ENCODE measurements around the gene KIF1C. TPM values are rescaled to one million over a fixed set of nuclear protein-coding genes. Genes with fewer than 3 reads are reported as not detected.

The KIF1C gene
- total and polyA plus RNA-seq, 8 donors, result 33.4 to 334 (median 87.3) TPM

GRCh38 chr17:4967539-4968485, 29.9 kb upstream of the KIF1C start, which contains the start of gene SPAG7:
SPAG7 (minus strand) TSS chr17:4967817; CDS start chr17:4967804, 13 bp downstream.
- Histone ChIP-seq H3K4me1 (peaks cover 28 to 47% (median 39%) of the 10 kb centered on the region in 4 donors), H3K27ac (peak within 1 kb of the TSS; percentile 93 to 97 (median 94)), H3K27me3 (no peaks in the 10 kb centered on the region), H3K4me3 (peak within 1 kb of the TSS; percentile 64 to 74 (median 66)), H3K9me3 (no peaks in the 10 kb centered on the region), H3K36me3 (peaks cover 19 to 40% (median 38%) of the 10 kb centered on the region in 4 donors)
- 0 to 1% (median 0%) methylated on average over 42 to 66 of the region's 66 CpGs for WGBS, 5 donors
- intact Hi-C loops (cut with DNase I; ENCODE audit: low total_unique reads), result no loop called here
- TF ChIP-seq POLR2A (IDR thresholded peaks at IDR 0.05) (peak in 1 of 4 donors; percentile 43), CTCF (IDR thresholded peaks at IDR 0.05) (no peak), EP300 (IDR thresholded peaks at IDR 0.05) (peak; percentile 9), POLR2AphosphoS5 (IDR thresholded peaks at IDR 0.05) (peak; percentile 90 to 95 (median 93))
- peak; percentile 96 to 99 for DNase-seq

GRCh38 chr17:4968486-4969046, 29.2 kb upstream of the KIF1C start:
- intact Hi-C loops (cut with DNase I; ENCODE audit: low total_unique reads), result no loop called here
- Histone ChIP-seq H3K27ac (peak overlapping the region; percentile 93 to 97 (median 94)), H3K4me1 (peaks cover 28 to 55% (median 39%) of the 10 kb centered on the region in 4 donors), H3K36me3 (peaks cover 25 to 47% (median 45%) of the 10 kb centered on the region in 4 donors), H3K9me3 (no peaks in the 10 kb centered on the region), H3K4me3 (peak overlapping the region; percentile 64 to 74 (median 66)), H3K27me3 (no peaks in the 10 kb centered on the region)
- no peak for TF ChIP-seq POLR2AphosphoS5 (IDR thresholded peaks at IDR 0.05)
- TF ChIP-seq EP300 (IDR thresholded peaks at IDR 0.05), result no peak
- TF ChIP-seq POLR2A (IDR thresholded peaks at IDR 0.05), result no peak
- no peak for TF ChIP-seq CTCF (IDR thresholded peaks at IDR 0.05)
- 21 to 30% (median 27%) methylated on average over 22 to 23 of the region's 23 CpGs for WGBS, 5 donors
- peak in 1 of 2 donors; percentile 54 for DNase-seq

- Histone ChIP-seq H3K27ac (peak overlapping the region; percentile 93 to 97 (median 94)), H3K4me3 (peak overlapping the region; percentile 64 to 74 (median 66)), H3K36me3 (peaks cover 30 to 53% (median 50%) of the 10 kb centered on the region in 4 donors), H3K4me1 (peaks cover 28 to 60% (median 39%) of the 10 kb centered on the region in 4 donors), H3K9me3 (no peaks in the 10 kb centered on the region), H3K27me3 (no peaks in the 10 kb centered on the region)
- no peak for TF ChIP-seq POLR2A (IDR thresholded peaks at IDR 0.05)
- peak; percentile 9 to 54 (median 18) for TF ChIP-seq POLR2AphosphoS5 (IDR thresholded peaks at IDR 0.05)
- WGBS, 5 donors, result 59 to 77% (median 71%) methylated on average over 15 of the region's 15 CpGs
- no peak for DNase-seq
- intact Hi-C loops (cut with DNase I; ENCODE audit: low total_unique reads), result no loop called here
Measured at GRCh38 chr17:4969047-4969550, 28.7 kb upstream of the KIF1C start.

- H3K27ac ChIP-seq, result peak overlapping the region; percentile 3 to 97 (median 93)
- peaks cover 28 to 65% (median 39%) of the 10 kb centered on the region in 4 donors for H3K4me1 ChIP-seq
- H3K9me3 ChIP-seq, result no peaks in the 10 kb centered on the region
- H3K36me3 ChIP-seq, result peaks cover 32 to 58% (median 56%) of the 10 kb centered on the region in 4 donors
- intact Hi-C loops (cut with DNase I; ENCODE audit: low total_unique reads), result loop anchor here (10.0 kb wide), 2 partner anchors 65 to 95 kb away; partner anchors contain the start of gene CHRNE
- no peaks in the 10 kb centered on the region for H3K27me3 ChIP-seq
- TF ChIP-seq CTCF (IDR thresholded peaks at IDR 0.05) (no peak), EP300 (IDR thresholded peaks at IDR 0.05) (no peak), POLR2A (IDR thresholded peaks at IDR 0.05) (no peak), POLR2AphosphoS5 (IDR thresholded peaks at IDR 0.05) (no peak)
- 73 to 84% (median 77%) methylated on average over 14 to 16 of the region's 16 CpGs for WGBS, 5 donors
- no peak for DNase-seq
- peak overlapping the region in 1 of 4 donors; percentile 64 for H3K4me3 ChIP-seq
Measured at GRCh38 chr17:4969551-4970173, 28.1 kb upstream of the KIF1C start.
